H1 (cell line): ENCODE results near the gene TMEM181. TPM values are rescaled to one million over a fixed set of nuclear protein-coding genes. Genes with fewer than 3 reads are reported as not detected.

Experiments
- CEBPB ChIP-seq: IDR thresholded peaks from 2 replicates; pipeline ENCODE4 v1.6.1; 2012; ENCODE audit warnings: low read depth, low read length
- JUN ChIP-seq: IDR thresholded peaks from 2 replicates; pipeline ENCODE4 v1.6.1; 2011; ENCODE audit warnings: low read depth, mild to moderate bottlenecking, improper control_type of control experiment, low read length
- PHF8 ChIP-seq: fragments of 200-600 bp; sonication (generic); conservative IDR thresholded peaks from 2 replicates; pipeline ENCODE4 v1.7.1; 2012; ENCODE audit warnings: low read depth, mild to moderate bottlenecking, inconsistent platforms, low read length, moderate library complexity
- SIRT6 ChIP-seq: IDR thresholded peaks from one replicate; pipeline ENCODE4 v1.7.1; 2012; ENCODE audit warnings: low read length, inconsistent platforms
- polyA plus RNA-seq, 7 experiments: library from polyadenylated mRNA; depleted of rRNA in 3 of 7; stranded (reverse) in 5 of 7; unstranded in 2 of 7; fragments of >200 nt in 5 of 7; fragments of 200-250 nt in 2 of 7; gene quantifications; 1 replicate in 5 of 7; 2 replicates in 1 of 7; 4 replicates in 1 of 7; pipeline versions ENCODE4 v1.2.1 to v1.2.3, GENCODE V29; 2011 to 2013; ENCODE audit warnings: missing spikeins in 2 of 7, mixed read lengths in 2 of 7
- total RNA-seq: library from RNA; stranded (reverse); fragmentation: NEBNext Ultra II Directional; extraction: Animal tissue kit (Norgen Biotek cat#: 25700); gene quantifications from 2 replicates; pipeline ENCODE4 v1.2.1, GENCODE V29; 2021

TMEM181 gene
- total and polyA plus RNA-seq, 2 of the 8 experiments (the other 6 are each of a cell fraction or from before 2014, with no cell fraction given), result 8.6 to 19.0 TPM

DNA sequence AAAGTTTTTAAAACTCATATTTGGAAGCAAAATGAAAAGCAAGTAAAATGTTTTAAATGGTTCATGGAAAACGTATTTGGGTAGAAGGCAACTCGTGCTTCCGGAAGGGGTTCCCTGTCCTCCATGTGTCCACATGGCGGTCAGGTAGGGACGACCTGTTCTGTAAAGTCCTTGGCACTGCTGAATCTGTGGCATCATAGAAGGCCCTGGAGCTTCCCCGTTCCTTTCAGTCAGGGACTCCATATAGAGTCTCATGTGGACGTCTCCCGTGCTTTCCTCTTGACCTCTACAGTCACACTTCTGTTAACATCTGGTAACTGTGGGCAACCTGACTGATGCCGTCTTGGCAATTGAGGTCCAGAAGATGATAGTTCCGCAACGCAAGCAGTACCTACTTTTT lies 73.2 kb downstream of the TMEM181 start (continued):
- TF ChIP-seq PHF8, result no peak
- TF ChIP-seq SIRT6, result no peak
- TF ChIP-seq CEBPB, result no peak
- no peak for TF ChIP-seq JUN
